HUES48 (cell line): Measurements from ENCODE around the gene FBXL16.

Experiments
- H3K27ac ChIP-seq: one replicate; pipeline ENCODE4 v1.7.0; 2013; ENCODE audit warnings: low read depth, low read length, inconsistent platforms
- H3K27me3 ChIP-seq: 2 replicates; pipeline ENCODE4 v1.6.1; 2013; ENCODE audit warnings: mild to moderate bottlenecking, low read length; ENCODE audit not compliant: control insufficient read depth, insufficient read depth
- H3K36me3 ChIP-seq: 2 replicates; pipeline ENCODE4 v1.6.1; 2013; ENCODE audit warnings: low read length; ENCODE audit not compliant: control insufficient read depth, insufficient read depth
- H3K4me1 ChIP-seq: 2 replicates; pipeline ENCODE4 v1.6.1; 2013; ENCODE audit warnings: mild to moderate bottlenecking, low read length; ENCODE audit not compliant: control insufficient read depth, insufficient read depth
- H3K4me3 ChIP-seq: 2 replicates; pipeline ENCODE4 v1.5.1; 2013; ENCODE audit warnings: mild to moderate bottlenecking, low read depth, low read length
- H3K9ac ChIP-seq: 2 replicates; pipeline ENCODE4 v1.6.1; 2013; ENCODE audit warnings: mild to moderate bottlenecking, low read depth, low read length, moderate library complexity
- H3K9me3 ChIP-seq: 2 replicates; pipeline ENCODE4 v1.6.1; 2013; ENCODE audit warnings: low read length; ENCODE audit not compliant: control insufficient read depth, insufficient read depth

FBXL16 gene

GRCh38 chr16:678209-678857, 27.3 kb downstream of the FBXL16 start:
- Histone ChIP-seq H3K36me3 (peaks cover 31% of the 10 kb centered on the region), H3K27me3 (no peaks in the 10 kb centered on the region), H3K4me1 (peaks cover 39% of the 10 kb centered on the region), H3K9ac (no peak overlapping the region), H3K4me3 (no peak overlapping the region), H3K9me3 (no peaks in the 10 kb centered on the region), H3K27ac (no peak overlapping the region)

GRCh38 chr16:677316-678190, 28.0 kb downstream of the FBXL16 start:
- peaks cover 34% of the 10 kb centered on the region for H3K4me1 ChIP-seq
- peaks cover 31% of the 10 kb centered on the region for H3K36me3 ChIP-seq
- H3K27ac ChIP-seq = no peak overlapping the region
- no peak overlapping the region for H3K9ac ChIP-seq
- peak overlapping the region; percentile 1; the same call in 1 of the 2 replicates for H3K4me3 ChIP-seq
- H3K27me3 ChIP-seq = no peaks in the 10 kb centered on the region
- no peaks in the 10 kb centered on the region for H3K9me3 ChIP-seq

GRCh38 chr16:676913-677312, 28.7 kb downstream of the FBXL16 start:
- Histone ChIP-seq H3K27ac (no peak overlapping the region), H3K4me1 (peaks cover 34% of the 10 kb centered on the region), H3K27me3 (no peaks in the 10 kb centered on the region), H3K4me3 (peak overlapping the region; percentile 1; the same call in 1 of the 2 replicates), H3K9me3 (no peaks in the 10 kb centered on the region), H3K36me3 (peaks cover 31% of the 10 kb centered on the region), H3K9ac (no peak overlapping the region)

GRCh38 chr16:676565-676902, 29.1 kb downstream of the FBXL16 start:
- H3K27me3 ChIP-seq = no peaks in the 10 kb centered on the region
- H3K36me3 ChIP-seq = peaks cover 31% of the 10 kb centered on the region
- H3K27ac ChIP-seq = no peak overlapping the region
- no peak overlapping the region for H3K4me3 ChIP-seq
- H3K9me3 ChIP-seq = no peaks in the 10 kb centered on the region
- no peak overlapping the region for H3K9ac ChIP-seq
- peaks cover 33% of the 10 kb centered on the region for H3K4me1 ChIP-seq

- Histone ChIP-seq H3K27ac (no peak overlapping the region), H3K4me3 (peak overlapping the region; percentile 67; the same call in 1 of the 2 replicates), H3K36me3 (peaks cover 32% of the 10 kb centered on the region), H3K4me1 (peaks cover 28% of the 10 kb centered on the region; the same call in 1 of the 2 replicates), H3K27me3 (no peaks in the 10 kb centered on the region), H3K9me3 (no peaks in the 10 kb centered on the region), H3K9ac (no peak overlapping the region)
These were observed 29.6 kb downstream of the FBXL16 start for GRCh38 chr16:675884-676564.

- Histone ChIP-seq H3K9me3 (no peaks in the 10 kb centered on the region), H3K27ac (no peak within 1 kb of the TSS), H3K27me3 (no peaks in the 10 kb centered on the region), H3K4me3 (peak within 1 kb of the TSS; percentile 67), H3K36me3 (peaks cover 40% of the 10 kb centered on the region), H3K4me1 (peaks cover 27% of the 10 kb centered on the region; the same call in 1 of the 2 replicates), H3K9ac (no peak within 1 kb of the TSS)
These were observed 30.4 kb downstream of the FBXL16 start, which contains the start of gene RHBDL1 for GRCh38 chr16:674968-675883. TSS of gene RHBDL1 (plus strand) at chr16:675671. CDS start at chr16:675791, 120 bp downstream.

- no peak overlapping the region; the same call in 1 of the 2 replicates for H3K4me3 ChIP-seq
- peaks cover 49% of the 10 kb centered on the region for H3K36me3 ChIP-seq
- H3K9me3 ChIP-seq = no peaks in the 10 kb centered on the region
- no peak overlapping the region for H3K27ac ChIP-seq
- no peaks in the 10 kb centered on the region for H3K27me3 ChIP-seq
- H3K4me1 ChIP-seq = peaks cover 27% of the 10 kb centered on the region; the same call in 1 of the 2 replicates
- no peak overlapping the region for H3K9ac ChIP-seq
These were observed 31.3 kb downstream of the FBXL16 start for GRCh38 chr16:674214-674881.

- H3K9ac ChIP-seq = no peak overlapping the region
- no peaks in the 10 kb centered on the region for H3K9me3 ChIP-seq
- peaks cover 20% of the 10 kb centered on the region; the same call in 1 of the 2 replicates for H3K4me1 ChIP-seq
- H3K27me3 ChIP-seq = no peaks in the 10 kb centered on the region
- no peak overlapping the region for H3K4me3 ChIP-seq
- peaks cover 53% of the 10 kb centered on the region for H3K36me3 ChIP-seq
- no peak overlapping the region for H3K27ac ChIP-seq
These were observed 32.1 kb downstream of the FBXL16 start for GRCh38 chr16:673399-673991.

- Histone ChIP-seq H3K36me3 (peaks cover 53% of the 10 kb centered on the region), H3K9ac (no peak overlapping the region), H3K27me3 (no peaks in the 10 kb centered on the region), H3K9me3 (no peaks in the 10 kb centered on the region), H3K4me1 (peaks cover 20% of the 10 kb centered on the region; the same call in 1 of the 2 replicates), H3K4me3 (no peak overlapping the region), H3K27ac (no peak overlapping the region)
These were observed 32.8 kb downstream of the FBXL16 start for GRCh38 chr16:672851-673250.
